K562 (cell line): ENCODE results near the gene SRBD1. TPM values are rescaled to one million over a fixed set of nuclear protein-coding genes. Genes with fewer than 3 reads are reported as not detected.
A peak's percentile ranks its signal among the peaks of the same experiment; 100 is the strongest.

Experiments
- ARID2 ChIP-seq: fragments of 450-650 bp; IDR thresholded peaks from 2 replicates; pipeline ENCODE4 v1.6.1; 2017; ENCODE audit warnings: antibody characterized with exemption, mild to moderate bottlenecking
- ASH1L ChIP-seq: fragments of 450-650 bp; IDR thresholded peaks from 2 replicates; pipeline ENCODE4 v1.6.1; 2018; ENCODE audit warnings: borderline replicate concordance, mild to moderate bottlenecking, low read depth; ENCODE audit not compliant: partially characterized antibody
- ATF2 ChIP-seq: sonication (generic); formaldehyde crosslinking; IDR thresholded peaks from 2 replicates; pipeline ENCODE4 v1.8.1; 2022; ENCODE audit warnings: missing genetic modification reagents
- CEBPG ChIP-seq, 3 experiments: fragments of 200-800 bp in 1 of 3; sonication (Bioruptor generic) in 1 of 3; sonication (generic) in 1 of 3; formaldehyde crosslinking in 1 of 3; IDR thresholded peaks in 2 of 3; conservative IDR thresholded peaks in 1 of 3; 2 replicates each; pipeline versions ENCODE4 v1.6.1 to v1.8.0; 2016 to 2022; ENCODE audit warnings: missing compliant biosample characterization in 2 of 3, missing genetic modification characterization in 2 of 3, mild to moderate bottlenecking in 1 of 3, missing genetic modification reagents in 1 of 3
- ELF4 ChIP-seq: fragments of 450-650 bp; formaldehyde crosslinking; IDR thresholded peaks from 2 replicates; pipeline ENCODE4 v1.4.0; 2022; ENCODE audit warnings: missing genetic modification characterization
- ETV1 ChIP-seq: fragments of 450-650 bp; conservative IDR thresholded peaks from 2 replicates; pipeline ENCODE4 v1.6.1; 2016; ENCODE audit warnings: missing genetic modification characterization, control low read depth, low read depth, missing compliant biosample characterization
- KHSRP ChIP-seq: fragments of 450-650 bp; IDR thresholded peaks from 2 replicates; pipeline ENCODE4 v1.6.1; 2017
- NCOA4 ChIP-seq: fragments of 450-650 bp; IDR thresholded peaks from 2 replicates; pipeline ENCODE4 v1.6.1; 2018; ENCODE audit warnings: mild to moderate bottlenecking; ENCODE audit not compliant: partially characterized antibody
- NEUROD1 ChIP-seq: fragments of 150-350 bp; IDR thresholded peaks from 2 replicates; pipeline ENCODE4 v1.6.1; 2014; ENCODE audit warnings: borderline replicate concordance, low read length, low read depth; ENCODE audit not compliant: partially characterized antibody
- PKNOX1 ChIP-seq: fragments of 450-650 bp; IDR thresholded peaks from 2 replicates; pipeline ENCODE4 v1.6.1; 2016
- RBFOX2 ChIP-seq: fragments of 200-400 bp; formaldehyde crosslinking; IDR thresholded peaks from 2 replicates; pipeline ENCODE4 v1.6.1; 2017; ENCODE audit warnings: low read depth, mild to moderate bottlenecking, low read length, moderate library complexity
- SMARCA5 ChIP-seq: fragments of 450-650 bp; IDR thresholded peaks from 2 replicates; pipeline ENCODE4 v1.6.1; 2016
- SMARCE1 ChIP-seq: fragments of 450-650 bp; IDR thresholded peaks from 2 replicates; pipeline ENCODE4 v1.7.1; 2016; ENCODE audit warnings: mild to moderate bottlenecking
- SNIP1 ChIP-seq: fragments of 450-650 bp; IDR thresholded peaks from 2 replicates; pipeline ENCODE4 v1.7.1; 2017; ENCODE audit warnings: low read depth, mild to moderate bottlenecking
- SOX6 ChIP-seq: fragments of 450-650 bp; IDR thresholded peaks from 2 replicates; pipeline ENCODE4 v1.6.1; 2014; ENCODE audit warnings: mild to moderate bottlenecking
- TAF7 ChIP-seq: fragments of 450-650 bp; IDR thresholded peaks from 2 replicates; pipeline ENCODE4 v1.6.1; 2016; ENCODE audit warnings: missing genetic modification characterization, missing compliant biosample characterization
- YY1 ChIP-seq, 3 experiments: IDR thresholded peaks; 2 replicates each; pipeline ENCODE4 v1.6.1; 2011; ENCODE audit warnings: low read length in 2 of 3, mild to moderate bottlenecking in 2 of 3, moderate library complexity in 2 of 3, borderline replicate concordance in 1 of 3, control low read depth in 1 of 3, low read depth in 1 of 3; ENCODE audit not compliant: insufficient read depth in 3 of 3, insufficient replicate concordance in 2 of 3, control insufficient read depth in 1 of 3, insufficient read length in 1 of 3; ENCODE audit errors: extremely low read depth in 1 of 3
- ZBTB17 ChIP-seq: fragments of 450-650 bp; formaldehyde crosslinking; IDR thresholded peaks from 2 replicates; pipeline ENCODE4 v1.4.0; 2020; ENCODE audit warnings: mild to moderate bottlenecking
- ZNF212 ChIP-seq: fragments of 450-650 bp; formaldehyde crosslinking; IDR thresholded peaks from 2 replicates; pipeline ENCODE4 v1.4.0; 2020; ENCODE audit warnings: mild to moderate bottlenecking
- ZNF239 ChIP-seq: fragments of 250-450 bp; sonication (Bioruptor Pico); IDR thresholded peaks from 2 replicates; pipeline ENCODE4 v1.4.0; 2020; ENCODE audit warnings: mild to moderate bottlenecking
- ZNF311 ChIP-seq: fragments of 250-450 bp; sonication (Bioruptor Pico); IDR thresholded peaks from 2 replicates; pipeline ENCODE4 v1.4.0; 2020; ENCODE audit warnings: mild to moderate bottlenecking, moderate library complexity
- ZNF592 ChIP-seq: fragments of 450-650 bp; IDR thresholded peaks from 2 replicates; pipeline ENCODE4 v1.6.1; 2017; ENCODE audit warnings: antibody characterized with exemption, mild to moderate bottlenecking
- polyA plus RNA-seq, 8 experiments: library from polyadenylated mRNA; depleted of rRNA in 4 of 8; stranded (reverse) in 5 of 8; unstranded in 3 of 8; fragments of >200 nt; fragmentation: Nextera tagmentation in 2 of 8; fragmentation: Illumina TruSeq in 1 of 8; extraction: Ambion mirVana in 2 of 8; extraction: Trizol in 1 of 8; gene quantifications; 2 replicates each; pipeline versions ENCODE4 v1.2.1 to v1.2.3, GENCODE V29; 2011 to 2014; ENCODE audit warnings: inconsistent platforms in 1 of 8, missing spikeins in 1 of 8
- total RNA-seq, 7 experiments: library from RNA; depleted of rRNA in 6 of 7; stranded (reverse); fragments of >200 nt in 6 of 7; fragmentation: Illumina TruSeq in 2 of 7; extraction: Trizol in 2 of 7; gene quantifications; 2 replicates each; pipeline versions ENCODE4 v1.2.1 to v1.2.3, GENCODE V29; 2011 to 2021; ENCODE audit warnings: low replicate concordance in 1 of 7

SRBD1 gene
- total and polyA plus RNA-seq, 9 of the 15 experiments (the other 6 are each of a cell fraction or from before 2014, with no cell fraction given), result 6.9 to 23.2 (median 14.7) TPM

GRCh38 chr2:45567974-45568789 is 42.9 kb downstream of the SRBD1 start (continued):
- no peak for TF ChIP-seq ZNF239 (CRISPR knock-in tag)
- TF ChIP-seq RBFOX2, result no peak
- TF ChIP-seq SNIP1, result no peak
- TF ChIP-seq PKNOX1, result peak; percentile 90
- TF ChIP-seq CEBPG (CRISPR knock-in tag; IDR thresholded peaks at IDR 0.05), result no peak
- 0 out of 4 replicates have a peak, but pooled peaks of 1 of the 2 experiments have one; percentile 25 for TF ChIP-seq CEBPG (tag; conservative IDR thresholded peaks at IDR 0.05 in 1 of 2, IDR thresholded peaks at IDR 0.05 in 1 of 2)
- TF ChIP-seq ATF2 (CRISPR knock-in tag), result no peak
- TF ChIP-seq ZNF212 (CRISPR knock-in tag), result no peak
- TF ChIP-seq SMARCA5, result 0 out of 2 replicates have a peak, but pooled peaks have one; percentile 17
- TF ChIP-seq ZBTB17, result no peak
- TF ChIP-seq SOX6, result no peak
- no peak for TF ChIP-seq SMARCE1
- TF ChIP-seq ELF4, result no peak
- TF ChIP-seq ZNF311 (CRISPR knock-in tag), result peak; percentile 10; the same call in 1 of the 2 replicates
- peak; percentile 90 for TF ChIP-seq ETV1 (tag)
- no peak for TF ChIP-seq TAF7 (tag)
- no peak for TF ChIP-seq ZNF592
- no peak for TF ChIP-seq YY1 (IDR thresholded peaks at IDR 0.05; ENCODE audit: borderline replicate concordance in 1 of 3, control insufficient read depth in 1 of 3, extremely low read depth in 1 of 3, insufficient read depth in 3 of 3, insufficient read length in 1 of 3, insufficient replicate concordance in 2 of 3, low read depth in 1 of 3, low read length in 2 of 3)
- TF ChIP-seq KHSRP, result no peak
- no peak for TF ChIP-seq NCOA4
- no peak for TF ChIP-seq NEUROD1
- no peak for TF ChIP-seq ASH1L
- TF ChIP-seq ARID2, result no peak
